HG02840 (cell line): Measurements from ENCODE around the gene NRG3.

Experiments
- ATAC-seq: cut with Tn5 transposase; IDR thresholded peaks from one replicate; pipeline ENCODE4 v1.9.1; 2021; ENCODE audit warnings: mild to moderate bottlenecking, moderate library complexity, moderate number of reproducible peaks; ENCODE audit not compliant: unreplicated experiment, low FRiP score

NRG3 gene

GRCh38 chr10:81874875-81875466 is at the start of gene NRG3:
NRG3 (plus strand) TSS chr10:81875194.
- ATAC-seq: no peak

- no peak for ATAC-seq
Observed at GRCh38 chr10:81828251-81828650, 46.7 kb upstream of the NRG3 start.

DNA sequence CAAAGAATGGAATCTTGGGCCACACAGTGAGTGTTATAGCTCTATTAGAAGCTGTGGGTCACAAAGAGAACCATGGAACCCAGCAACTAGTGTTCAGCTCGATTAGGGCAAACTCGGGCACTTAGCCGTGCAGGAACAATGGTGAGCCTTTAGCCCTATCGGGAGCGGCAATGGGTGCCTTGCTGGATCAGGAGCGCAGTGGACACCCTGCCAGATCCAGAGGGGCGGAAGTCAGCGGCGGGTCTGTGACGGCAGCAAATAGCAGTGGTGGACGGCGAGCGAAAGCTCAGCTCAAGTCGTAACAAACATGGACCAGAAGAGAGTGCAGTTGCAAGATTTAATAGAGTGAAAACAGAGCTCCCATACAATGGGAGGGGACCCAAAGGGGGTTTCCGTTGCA is 43.9 kb upstream of the NRG3 start:
- ATAC-seq: no peak

DNA sequence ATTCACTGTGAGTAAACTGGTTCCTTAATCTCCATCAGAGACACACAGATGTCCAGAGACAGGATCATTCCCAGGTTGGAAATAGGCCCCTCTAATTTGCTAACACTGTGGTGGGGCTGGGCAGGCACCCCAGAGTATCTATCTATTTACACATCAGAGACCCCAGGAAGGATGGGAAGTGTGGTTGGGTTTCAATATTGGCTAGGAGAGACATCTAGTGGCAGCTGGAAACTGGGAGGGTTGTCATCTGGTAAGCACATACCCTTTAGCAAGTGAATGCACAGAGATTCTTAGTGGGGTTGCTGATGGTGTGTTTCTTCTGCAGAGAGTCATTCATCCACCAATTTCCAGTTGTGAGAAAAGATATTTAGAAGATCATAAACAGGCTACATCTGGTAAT is 36.0 kb upstream of the NRG3 start:
- ATAC-seq: no peak

GRCh38 chr10:81843042-81843441 is 32.0 kb upstream of the NRG3 start:
- no peak for ATAC-seq

GRCh38 chr10:81847675-81848074 is 27.3 kb upstream of the NRG3 start:
- no peak for ATAC-seq

GRCh38 chr10:81848514-81848913 is 26.5 kb upstream of the NRG3 start:
- no peak for ATAC-seq

- no peak for ATAC-seq
Observed at GRCh38 chr10:81848931-81849330, 26.1 kb upstream of the NRG3 start.

DNA sequence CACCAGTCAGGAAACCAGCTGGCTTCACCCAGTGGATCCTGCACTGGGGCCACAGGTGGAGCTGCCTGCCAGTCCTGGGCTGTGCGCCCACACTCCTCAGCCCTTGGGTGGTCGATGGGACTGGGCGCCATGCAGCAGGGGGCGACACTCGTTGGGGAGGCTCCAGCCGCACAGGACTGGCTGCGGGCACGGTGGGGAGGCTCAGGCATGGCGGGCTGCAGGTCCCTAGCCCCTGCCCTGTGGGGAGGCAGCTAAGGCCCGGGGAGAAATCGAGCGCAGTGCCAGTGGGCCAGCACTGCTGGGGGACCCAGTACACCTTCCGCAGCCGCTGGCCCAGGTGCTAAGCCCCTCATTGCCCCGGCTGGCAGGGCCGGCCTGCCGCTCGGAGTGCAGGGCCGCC is 12.4 kb upstream of the NRG3 start:
- ATAC-seq: no peak

- no peak for ATAC-seq
Observed at GRCh38 chr10:81863771-81864170, 11.2 kb upstream of the NRG3 start.

DNA sequence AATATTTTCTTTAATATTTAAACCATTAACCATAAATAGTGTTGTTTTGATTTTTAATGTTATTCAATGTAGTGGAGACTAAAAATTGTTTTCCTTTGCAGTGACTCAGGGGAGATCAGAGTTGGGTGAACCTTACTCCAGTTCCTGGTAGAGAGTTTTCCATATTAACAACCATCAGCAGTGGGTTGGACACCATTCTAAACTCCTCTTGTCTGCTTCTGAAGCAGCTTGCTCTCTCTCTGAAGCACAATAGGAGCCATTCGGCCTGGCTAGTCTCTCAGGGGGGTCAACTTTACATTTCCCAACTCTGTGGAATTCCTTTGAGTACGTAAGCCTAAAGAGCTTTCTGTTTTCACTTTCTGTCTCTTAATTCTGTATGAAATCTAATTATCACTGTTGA is 9.4 kb upstream of the NRG3 start:
- ATAC-seq: no peak

- peak; percentile 94 for ATAC-seq
Observed at GRCh38 chr10:81866753-81867152, 8.2 kb upstream of the NRG3 start.

- ATAC-seq: no peak
Observed at GRCh38 chr10:81870472-81870871, 4.5 kb upstream of the NRG3 start.

DNA sequence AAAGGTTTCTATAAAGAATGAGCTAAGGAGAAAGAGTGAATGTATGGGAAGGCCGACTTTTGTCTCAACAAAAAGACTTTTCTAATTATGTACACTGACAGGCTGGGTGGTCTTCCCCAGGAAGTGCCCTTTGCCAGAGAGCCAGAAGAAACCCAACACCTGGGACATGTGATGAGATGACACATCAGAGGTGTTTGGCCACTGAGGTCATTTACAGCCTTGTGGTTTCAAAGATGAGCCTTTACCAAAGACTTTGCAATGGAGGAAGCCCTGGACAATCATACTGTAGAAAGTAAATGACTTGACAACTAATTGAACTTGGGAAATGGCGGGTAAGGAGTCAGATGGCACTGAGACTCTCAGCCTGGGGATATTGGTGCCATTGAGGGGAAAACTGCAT is 3.4 kb upstream of the NRG3 start:
- no peak for ATAC-seq

DNA sequence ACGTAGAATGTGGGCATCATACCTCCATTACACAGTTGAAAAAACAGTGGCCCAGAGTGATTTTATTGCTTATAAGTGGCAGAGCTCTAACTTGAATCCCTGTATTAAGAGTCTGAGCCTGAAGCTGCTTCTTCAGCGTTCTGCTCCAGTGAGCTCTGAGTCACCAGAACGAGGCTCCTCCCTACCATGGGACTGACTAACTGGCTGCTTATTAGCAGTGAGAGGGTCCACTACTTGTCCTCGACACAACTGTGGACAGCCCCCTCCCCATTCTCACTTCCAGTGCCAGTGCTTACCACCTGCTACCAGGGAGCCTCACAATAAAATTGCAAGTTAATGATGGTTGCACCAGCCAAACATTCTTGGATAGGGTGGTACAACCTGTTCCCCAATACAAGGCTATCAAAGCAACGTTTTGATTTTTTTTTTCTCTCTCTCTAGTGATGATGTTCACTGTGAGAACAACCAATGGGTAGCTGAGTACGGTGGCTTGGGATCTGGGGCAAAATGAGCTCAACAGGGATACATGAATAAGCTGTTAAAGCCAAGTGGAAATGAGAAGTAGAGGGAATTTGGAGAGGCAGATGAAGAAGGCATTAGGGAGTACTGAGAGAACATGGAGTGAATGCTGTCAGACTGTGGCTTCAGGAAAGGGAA is 2.7 kb upstream of the NRG3 start:
- no peak for ATAC-seq

GRCh38 chr10:81873231-81873931 is 1.6 kb upstream of the NRG3 start:
- ATAC-seq: no peak

GRCh38 chr10:81873932-81874816 is 820 bp upstream of the NRG3 start:
- ATAC-seq: no peak

DNA sequence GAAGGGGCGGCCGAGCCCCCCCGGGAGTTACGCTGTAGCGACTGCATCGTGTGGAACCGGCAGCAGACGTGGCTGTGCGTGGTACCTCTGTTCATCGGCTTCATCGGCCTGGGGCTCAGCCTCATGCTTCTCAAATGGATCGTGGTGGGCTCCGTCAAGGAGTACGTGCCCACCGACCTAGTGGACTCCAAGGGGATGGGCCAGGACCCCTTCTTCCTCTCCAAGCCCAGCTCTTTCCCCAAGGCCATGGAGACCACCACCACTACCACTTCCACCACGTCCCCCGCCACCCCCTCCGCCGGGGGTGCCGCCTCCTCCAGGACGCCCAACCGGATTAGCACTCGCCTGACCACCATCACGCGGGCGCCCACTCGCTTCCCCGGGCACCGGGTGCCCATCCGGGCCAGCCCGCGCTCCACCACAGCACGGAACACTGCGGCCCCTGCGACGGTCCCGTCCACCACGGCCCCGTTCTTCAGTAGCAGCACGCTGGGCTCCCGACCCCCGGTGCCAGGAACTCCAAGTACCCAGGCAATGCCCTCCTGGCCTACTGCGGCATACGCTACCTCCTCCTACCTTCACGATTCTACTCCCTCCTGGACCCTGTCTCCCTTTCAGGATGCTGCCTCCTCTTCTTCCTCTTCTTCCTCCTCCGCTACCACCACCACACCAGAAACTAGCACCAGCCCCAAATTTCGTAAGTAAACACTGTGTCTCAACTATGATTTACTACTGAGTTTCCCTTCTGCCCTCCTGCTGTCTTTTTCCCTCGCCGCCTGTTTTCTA is 666 bp downstream of the NRG3 start:
- ATAC-seq: no peak

DNA sequence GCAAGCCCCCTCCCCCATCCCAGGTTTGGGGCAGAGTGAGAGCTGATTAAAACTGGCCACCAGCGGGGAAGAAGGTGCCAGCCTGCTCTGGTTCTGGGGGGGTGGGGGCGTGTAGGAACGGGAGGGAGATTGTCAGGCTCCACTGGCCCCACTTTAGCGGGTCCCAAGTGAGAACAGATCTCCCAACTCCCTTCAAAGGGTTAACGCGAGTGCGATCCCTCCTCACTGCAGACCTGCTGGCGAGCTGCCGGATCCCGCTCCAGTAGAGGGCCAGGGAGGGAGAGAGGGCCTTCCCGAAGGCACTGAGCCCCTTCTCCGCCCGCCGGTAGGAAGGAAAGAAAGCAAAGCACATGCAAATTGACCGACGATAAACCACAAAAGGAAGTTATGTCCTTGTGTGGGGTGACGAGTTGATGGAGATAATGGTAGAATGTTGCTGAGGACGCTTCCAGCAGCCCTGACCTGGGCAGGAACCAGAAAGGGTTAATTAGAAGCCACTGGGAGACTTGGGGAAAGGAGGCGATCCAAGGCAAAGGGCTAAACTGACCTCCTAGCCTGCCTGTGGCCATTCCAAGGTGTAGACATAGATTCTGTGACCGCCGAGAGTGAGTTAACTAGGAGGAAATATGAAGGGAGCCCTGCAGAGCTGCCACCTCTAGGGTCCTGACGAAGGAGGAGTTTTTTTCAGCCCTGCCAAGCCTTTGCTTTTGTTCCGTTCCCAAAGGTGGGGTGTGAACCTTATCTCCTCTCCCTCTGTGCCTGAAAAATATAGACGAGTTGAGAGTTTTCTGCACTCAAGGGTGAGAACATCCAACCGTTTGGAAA is 1.5 kb downstream of the NRG3 start:
- no peak for ATAC-seq
